Endothelial cell of umbilical vein (primary cell): ENCODE data around the gene LTBP2. TPM values are rescaled to one million over a fixed set of nuclear protein-coding genes. Genes with fewer than 3 reads are reported as not detected.

Source experiments
- BruUV-seq: library from RNA; stranded (reverse); fragments of 400-500 nt; replicated peaks from 2 replicates; lab custom pipeline; 2021; lab: Mats Ljungman, UMichigan
- CTCF ChIA-PET: fragments of 300-600, 350-600 bp; sonication (Branson Sonifier 250); formaldehyde crosslinking; loops from one replicate; lab custom pipeline; 2021; ENCODE audit warnings: antibody characterized with exemption, inconsistent platforms; lab: Charles Lee
- POLR2A ChIA-PET: fragments of 300-600, 350-600 bp; sonication (Branson Sonifier 250); formaldehyde crosslinking; loops from one replicate; lab custom pipeline; 2021; ENCODE audit warnings: antibody characterized with exemption, inconsistent platforms; lab: Charles Lee
- DNase-seq: peaks from one replicate; pipeline ENCODE4 v3.0.0-alpha.2; 2011; ENCODE audit warnings: low read depth, low spot score
- FAIRE-seq: peaks from 2 replicates; lab custom pipeline; 2011; peaks lifted over from hg19 to GRCh38; lab: Jason Lieb, UNC
- H2AFZ ChIP-seq: 2 replicates; pipeline ENCODE4 v1.6.0; 2012; ENCODE audit warnings: low read depth, low read length, control low read depth, inconsistent platforms
- H3K27ac ChIP-seq: 2 replicates; pipeline ENCODE4 v1.5.1; 2011; ENCODE audit warnings: low read depth, mild to moderate bottlenecking, control low read depth, low read length, moderate library complexity; ENCODE audit not compliant: insufficient read depth
- H3K27me3 ChIP-seq, 2 experiments: 2 replicates each; pipeline versions ENCODE4 v1.6.0 to v1.6.1; 2011; ENCODE audit warnings: low read length in 2 of 2, mixed read lengths in 1 of 2; ENCODE audit not compliant: control insufficient read depth in 2 of 2, insufficient read depth in 2 of 2
- H3K36me3 ChIP-seq, 2 experiments: 2 replicates in 1 of 2; 3 replicates in 1 of 2; pipeline ENCODE4 v1.5.1; 2011; ENCODE audit warnings: low read length in 2 of 2, mild to moderate bottlenecking in 1 of 2, moderate library complexity in 1 of 2; ENCODE audit not compliant: control insufficient read depth in 2 of 2, insufficient read depth in 2 of 2; ENCODE audit errors: extremely low read depth in 1 of 2
- H3K4me1 ChIP-seq: 3 replicates; pipeline ENCODE4 v1.5.1; 2011; ENCODE audit warnings: mild to moderate bottlenecking, low read length; ENCODE audit not compliant: control insufficient read depth, insufficient read depth; ENCODE audit errors: extremely low read depth
- H3K4me2 ChIP-seq: 2 replicates; pipeline ENCODE4 v1.6.1; 2011; ENCODE audit warnings: low read length, control low read depth, mixed read lengths; ENCODE audit not compliant: insufficient read depth
- H3K4me3 ChIP-seq, 3 experiments: fragments of 200-600 bp in 1 of 3; sonication (generic), shearing (Covaris generic) in 1 of 3; replicated peaks in 1 of 3; 2 replicates each; pipeline ENCODE4 v1.5.1; 2011 to 2016; ENCODE audit warnings: control low read depth in 3 of 3, low read length in 3 of 3, mild to moderate bottlenecking in 2 of 3, inconsistent platforms in 1 of 3, low read depth in 1 of 3, moderate library complexity in 1 of 3; ENCODE audit not compliant: insufficient read depth in 1 of 3
- H3K79me2 ChIP-seq: 2 replicates; pipeline ENCODE4 v1.6.0; 2012; ENCODE audit warnings: low read length, inconsistent platforms; ENCODE audit not compliant: control insufficient read depth, insufficient read depth
- H3K9ac ChIP-seq: replicated peaks from 2 replicates; pipeline ENCODE3; 2011; ENCODE audit warnings: low read length, control low read depth; ENCODE audit not compliant: insufficient read depth; ENCODE audit errors: extremely low read depth
- H3K9me1 ChIP-seq: replicated peaks from 3 replicates; pipeline ENCODE4 v1.6.0; 2011; ENCODE audit warnings: mild to moderate bottlenecking, low read length; ENCODE audit not compliant: control insufficient read depth, insufficient read depth; ENCODE audit errors: extremely low read depth
- H3K9me3 ChIP-seq: replicated peaks from 2 replicates; pipeline ENCODE4 v1.5.1; 2012; ENCODE audit warnings: low read length, inconsistent platforms; ENCODE audit not compliant: control insufficient read depth, insufficient read depth
- H4K20me1 ChIP-seq: replicated peaks from 2 replicates; pipeline ENCODE3; 2011; ENCODE audit warnings: mild to moderate bottlenecking, low read length; ENCODE audit not compliant: control insufficient read depth, insufficient read depth; ENCODE audit errors: extremely low read depth
- CTCF ChIP-seq, 2 donors: IDR thresholded peaks; 1 replicate in 1 of 2; 2 replicates in 1 of 2; pipeline ENCODE4 v1.5.1; 2011; ENCODE audit warnings: low read length in 2 of 2, mild to moderate bottlenecking in 2 of 2, moderate library complexity in 2 of 2, control low read depth in 1 of 2, inconsistent platforms in 1 of 2, low read depth in 1 of 2; ENCODE audit not compliant: insufficient read depth in 1 of 2; ENCODE audit errors: extremely low read depth in 1 of 2
- EZH2 ChIP-seq: IDR thresholded peaks from 2 replicates; pipeline ENCODE4 v1.6.1; 2012; ENCODE audit warnings: borderline replicate concordance, low read depth, mild to moderate bottlenecking, moderate library complexity, low read length, inconsistent platforms; ENCODE audit not compliant: severe bottlenecking
- FOS ChIP-seq: IDR thresholded peaks from 2 replicates; pipeline ENCODE4 v1.6.1; 2011; ENCODE audit warnings: mild to moderate bottlenecking, low read length, moderate library complexity, borderline replicate concordance; ENCODE audit not compliant: insufficient read depth
- GATA2 ChIP-seq: IDR thresholded peaks from 2 replicates; pipeline ENCODE4 v1.7.0; 2011; ENCODE audit warnings: low read depth, mild to moderate bottlenecking, moderate library complexity, mixed read lengths, low read length; ENCODE audit not compliant: insufficient read length, insufficient read depth
- JUN ChIP-seq: IDR thresholded peaks from 2 replicates; pipeline ENCODE4 v1.6.1; 2011; ENCODE audit warnings: borderline replicate concordance, low read depth; ENCODE audit not compliant: insufficient read length, insufficient read depth
- MAX ChIP-seq: IDR thresholded peaks from 2 replicates; pipeline ENCODE4 v1.6.1; 2011; ENCODE audit not compliant: insufficient read depth, insufficient read length
- MYC ChIP-seq: IDR thresholded peaks from one replicate; pipeline ENCODE4 v1.6.1; 2011; ENCODE audit warnings: mild to moderate bottlenecking, low read depth, low read length
- POLR2A ChIP-seq: IDR thresholded peaks from 2 replicates; pipeline ENCODE4 v1.6.1; 2012; ENCODE audit warnings: low read depth, mild to moderate bottlenecking, control low read depth, low read length
- POLR2AphosphoS5 ChIP-seq: IDR thresholded peaks from 2 replicates; pipeline ENCODE4 v1.6.1; 2012; ENCODE audit warnings: low read depth, mild to moderate bottlenecking, control low read depth, low read length, moderate library complexity; ENCODE audit not compliant: insufficient read depth
- dilution Hi-C: fragments of 300-500 bp; cut with MboI; formaldehyde crosslinking; loops from one replicate; pipeline ENCODE4 v1.15.0; 2019; ENCODE audit warnings: low sequenced_read_pairs; ENCODE audit not compliant: extremely low pct_ligation_motif_present
- intact Hi-C: fragments of 100-400 bp; cut with micrococcal nuclease; formaldehyde crosslinking; loops from one replicate; pipeline ENCODE4 v1.10.0; 2022
- polyA plus RNA-seq, 4 experiments: library from polyadenylated mRNA; depleted of rRNA in 3 of 4; stranded (reverse) in 3 of 4; unstranded in 1 of 4; fragments of >200 nt; gene quantifications; 2 replicates each; pipeline versions ENCODE4 v1.2.1 to v1.2.3, GENCODE V29; 2011 to 2012; ENCODE audit warnings: missing spikeins in 1 of 4
- total RNA-seq: library from RNA; stranded (reverse); gene quantifications from 2 replicates; pipeline ENCODE4 v1.2.3, GENCODE V29; 2021

LTBP2 gene
- total and polyA plus RNA-seq, 2 donors (not counting 3 experiments of a cell fraction or from before 2014, with no cell fraction given): 209 to 268 TPM

GRCh38 chr14:74475678-74476077 lies 136.4 kb downstream of the LTBP2 start:
- Histone ChIP-seq H3K4me2 (no peak overlapping the region), H3K9me3 (no peaks in the 10 kb centered on the region), H3K79me2 (no peaks in the 10 kb centered on the region), H3K9me1 (no peaks in the 10 kb centered on the region), H2AFZ (no peak overlapping the region), H4K20me1 (no peaks in the 10 kb centered on the region), H3K4me1 (peaks cover 5% of the 10 kb centered on the region), H3K27ac (no peak overlapping the region), H3K36me3 (peaks cover 11 to 14% of the 10 kb centered on the region in 2 experiments), H3K27me3 (no peaks in the 10 kb centered on the region), H3K4me3 (no peak overlapping the region), H3K9ac (no peak overlapping the region)
- CTCF ChIA-PET: interaction anchor here (0.9 kb wide), 1 partner anchor 18 kb away, joined by 5 read pairs; no protein-coding TSS in a partner anchor
- dilution Hi-C loops (no loop called here), intact Hi-C loops (no loop called here)
- peak; percentile 66 for FAIRE-seq
- POLR2A ChIA-PET: no interaction called here
- TF ChIP-seq EZH2: no peak
- TF ChIP-seq MAX: no peak
- no peak for TF ChIP-seq MYC
- no peak for TF ChIP-seq CTCF (IDR thresholded peaks at IDR 0.05; ENCODE audit: extremely low read depth in 1 of 2, insufficient read depth in 1 of 2, low read depth in 1 of 2, low read length in 2 of 2)
- DNase-seq: no peak
- BruUV-seq: no TSS peak

GRCh38 chr14:74474376-74474775 lies 137.7 kb downstream of the LTBP2 start:
- Histone ChIP-seq H3K4me3 (no peak overlapping the region), H3K27me3 (no peaks in the 10 kb centered on the region), H4K20me1 (no peaks in the 10 kb centered on the region), H3K4me2 (no peak overlapping the region), H3K4me1 (peaks cover 5% of the 10 kb centered on the region), H3K9me3 (no peaks in the 10 kb centered on the region), H3K36me3 (peaks cover 0 to 12% of the 10 kb centered on the region in 2 experiments), H3K9ac (no peak overlapping the region), H3K79me2 (no peaks in the 10 kb centered on the region), H3K9me1 (no peaks in the 10 kb centered on the region), H3K27ac (no peak overlapping the region), H2AFZ (no peak overlapping the region)
- intact Hi-C loops: no loop called here
- no TSS peak for BruUV-seq
- DNase-seq: no peak
- dilution Hi-C loops: no loop called here
- no peak for FAIRE-seq
- TF ChIP-seq GATA2 (no peak), POLR2A (no peak), MYC (no peak), JUN (no peak), MAX (no peak), CTCF (IDR thresholded peaks at IDR 0.05; ENCODE audit: extremely low read depth in 1 of 2, insufficient read depth in 1 of 2, low read depth in 1 of 2, low read length in 2 of 2) (no peak), POLR2AphosphoS5 (no peak), FOS (no peak), EZH2 (no peak)
- POLR2A ChIA-PET: no interaction called here
- CTCF ChIA-PET: interaction anchor here (1.0 kb wide), 1 partner anchor 10 kb away, joined by 3 read pairs; no protein-coding TSS in a partner anchor
